HG02763 (cell line): ENCODE measurements around the gene LSM2.
A peak's percentile ranks its signal among the peaks of the same experiment; 100 is the strongest.
"Not testable (repeated sequence)": the region's sequence is repeated elsewhere in the genome, so short reads cannot be mapped to it uniquely, and the experiment has no call there.

Source experiments
- ATAC-seq: cut with Tn5 transposase; IDR thresholded peaks from one replicate; pipeline ENCODE4 v1.9.1; 2021; ENCODE audit warnings: mild to moderate bottlenecking, moderate library complexity; ENCODE audit not compliant: unreplicated experiment

The LSM2 gene

DNA sequence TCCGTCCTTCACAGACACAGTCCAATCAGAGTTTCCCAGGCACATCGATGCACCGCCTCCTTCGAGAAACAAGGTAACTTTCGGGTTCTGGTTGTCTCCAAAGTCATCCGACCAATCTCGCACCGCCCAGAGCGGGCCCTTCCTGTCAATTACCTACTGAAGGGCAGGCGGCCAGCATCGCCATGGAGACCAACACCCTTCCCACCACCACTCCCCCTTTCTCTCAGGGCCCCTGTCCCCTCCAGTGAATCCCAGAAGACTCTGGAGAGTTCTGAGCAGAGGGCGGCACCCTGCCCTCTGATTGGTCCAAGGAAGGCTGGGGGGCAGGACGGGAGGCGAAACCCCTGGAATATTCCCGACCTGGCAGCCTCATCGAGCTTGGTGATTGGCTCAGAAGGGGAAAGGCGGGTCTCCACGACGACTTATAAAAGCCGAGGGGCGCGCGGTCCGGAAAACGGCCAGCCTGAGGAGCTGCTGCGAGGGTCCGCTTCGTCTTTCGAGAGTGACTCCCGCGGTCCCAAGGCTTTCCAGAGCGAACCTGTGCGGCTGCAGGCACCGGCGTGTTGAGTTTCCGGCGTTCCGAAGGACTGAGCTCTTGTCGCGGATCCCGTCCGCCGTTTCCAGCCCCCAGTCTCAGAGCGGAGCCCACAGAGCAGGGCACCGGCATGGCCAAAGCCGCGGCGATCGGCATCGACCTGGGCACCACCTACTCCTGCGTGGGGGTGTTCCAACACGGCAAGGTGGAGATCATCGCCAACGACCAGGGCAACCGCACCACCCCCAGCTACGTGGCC lies 20.7 kb upstream of the LSM2 start, which contains the start of gene HSPA1B:
TSS of gene HSPA1B (plus strand) at position 453 of the 794 bp plus-strand sequence. CDS start at position 666, 213 bp downstream.
- peak; percentile 74 for ATAC-seq

- ATAC-seq, result no peak
Measured at GRCh38 chr6:31826793-31827285, 20.1 kb upstream of the LSM2 start.

DNA sequence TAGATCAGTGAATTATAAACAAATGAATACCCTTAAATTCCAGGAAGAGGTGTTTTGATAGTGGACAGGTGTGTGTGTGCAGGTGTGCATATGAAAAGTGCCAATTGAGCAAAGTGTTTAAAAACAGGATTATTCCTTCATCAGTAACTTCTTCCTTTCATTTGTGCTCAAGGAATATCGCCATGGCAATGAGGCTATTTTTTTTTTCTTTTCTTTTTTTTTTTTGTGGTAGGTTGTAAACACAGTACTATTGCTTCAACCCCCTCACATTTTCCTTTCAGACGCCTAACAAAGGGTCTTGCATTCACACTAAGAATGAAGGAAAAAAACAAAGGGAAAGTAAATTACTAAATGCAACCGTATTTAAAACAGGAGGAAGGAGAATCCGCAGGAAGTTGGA lies 18.8 kb upstream of the LSM2 start:
- ATAC-seq, result no peak

DNA sequence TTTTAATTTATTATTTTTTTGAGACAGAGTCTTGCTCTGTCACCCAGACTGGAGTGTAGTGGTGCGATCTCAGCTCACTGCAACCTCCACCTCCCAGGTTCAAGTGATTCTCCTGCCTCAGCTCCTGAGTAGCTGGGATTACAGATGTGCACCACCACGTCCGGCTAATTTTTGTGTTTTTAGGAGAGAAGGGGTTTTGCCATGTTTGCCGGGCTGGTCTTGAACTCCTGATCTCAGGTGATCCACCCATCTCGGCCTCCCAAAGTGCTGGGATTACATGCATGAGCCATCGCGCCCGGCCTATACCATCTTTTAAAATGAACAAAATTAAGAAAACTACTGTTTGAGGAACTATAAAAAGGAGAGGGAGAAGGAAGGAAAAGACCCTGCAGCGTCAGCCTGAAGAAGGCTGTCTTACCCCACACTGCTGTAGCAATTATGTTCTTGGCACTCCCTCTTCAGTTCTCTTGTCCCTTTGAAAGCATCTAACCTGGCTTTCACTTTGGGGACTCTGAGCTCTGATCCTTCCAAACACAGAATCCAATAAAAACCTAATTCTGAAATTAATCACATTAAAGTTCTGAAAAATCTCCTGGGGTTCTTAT lies 16.9 kb upstream of the LSM2 start:
- not testable (repeated sequence) for ATAC-seq

GRCh38 chr6:31822036-31822821 lies 15.5 kb upstream of the LSM2 start:
- ATAC-seq, result peak; percentile 48

GRCh38 chr6:31821301-31822035 lies 14.7 kb upstream of the LSM2 start:
- peak; percentile 41 for ATAC-seq

DNA sequence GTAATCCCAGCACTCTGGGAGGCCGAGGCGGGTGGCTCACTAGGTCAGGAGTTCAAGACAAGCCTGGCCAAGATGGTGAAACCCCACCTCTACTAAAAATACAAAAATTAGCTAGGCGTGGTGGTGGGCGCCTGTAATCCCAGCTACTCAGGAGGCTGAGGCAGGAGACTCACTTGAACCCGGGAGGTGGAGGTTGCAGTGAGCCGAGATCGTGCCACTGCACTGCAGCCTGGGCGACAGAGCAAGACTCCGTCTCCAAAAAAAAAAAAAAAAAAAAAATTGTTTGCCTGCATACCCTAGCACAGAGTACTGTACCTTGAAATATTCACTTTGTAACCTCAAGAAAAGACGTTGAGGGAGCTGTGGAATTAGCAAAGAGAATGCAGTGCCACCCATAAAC lies 13.6 kb upstream of the LSM2 start:
- not testable (repeated sequence) for ATAC-seq

DNA sequence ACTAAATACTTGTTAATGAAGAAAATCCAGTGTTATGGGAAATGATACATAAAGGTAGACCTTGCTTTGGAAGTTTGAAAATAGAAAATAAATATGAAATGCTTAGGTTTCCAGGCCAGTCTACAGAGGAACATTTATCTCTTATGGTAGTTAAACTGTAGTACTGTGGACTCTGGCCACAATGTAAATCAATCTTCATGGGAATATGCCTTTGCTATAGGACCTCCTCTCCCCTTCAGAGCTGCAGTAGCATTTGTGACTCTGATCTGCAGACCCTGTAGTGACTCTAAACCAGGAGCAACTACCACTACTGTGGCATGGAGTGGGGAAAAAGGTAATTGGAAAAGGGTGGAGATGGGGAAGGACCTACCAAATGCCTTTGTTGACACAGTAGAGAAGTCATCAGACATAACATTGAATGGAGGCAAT lies 13.1 kb upstream of the LSM2 start:
- ATAC-seq, result no peak

DNA sequence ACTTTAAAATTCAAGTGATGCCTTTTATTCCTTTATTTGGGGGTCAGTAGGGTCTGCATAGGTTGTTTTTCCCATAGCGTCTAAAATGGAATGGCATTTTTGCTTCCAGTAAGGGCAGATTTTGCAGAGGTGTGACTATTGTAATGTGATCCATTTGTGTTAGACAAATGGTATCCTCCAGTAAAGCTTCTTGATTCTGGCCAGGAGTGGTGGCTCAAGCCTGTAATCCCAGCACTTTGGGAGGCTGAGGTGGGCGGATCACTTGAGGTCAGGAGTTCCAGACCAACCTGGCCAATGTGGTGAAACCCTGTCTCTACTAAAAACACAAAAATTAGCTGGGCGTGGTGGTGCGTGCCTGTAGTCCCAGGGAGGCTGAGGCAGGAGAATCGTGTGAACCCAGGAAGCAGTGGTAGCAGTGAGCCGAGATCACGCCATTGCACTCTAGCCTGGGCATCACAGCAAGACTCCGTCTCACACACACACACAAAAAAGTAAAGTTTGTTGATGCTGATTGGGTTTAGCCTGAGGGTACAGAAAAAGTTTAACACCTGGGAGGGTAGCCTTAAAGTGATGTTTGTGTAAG lies 11.3 kb upstream of the LSM2 start:
- ATAC-seq, result not testable (repeated sequence)

DNA sequence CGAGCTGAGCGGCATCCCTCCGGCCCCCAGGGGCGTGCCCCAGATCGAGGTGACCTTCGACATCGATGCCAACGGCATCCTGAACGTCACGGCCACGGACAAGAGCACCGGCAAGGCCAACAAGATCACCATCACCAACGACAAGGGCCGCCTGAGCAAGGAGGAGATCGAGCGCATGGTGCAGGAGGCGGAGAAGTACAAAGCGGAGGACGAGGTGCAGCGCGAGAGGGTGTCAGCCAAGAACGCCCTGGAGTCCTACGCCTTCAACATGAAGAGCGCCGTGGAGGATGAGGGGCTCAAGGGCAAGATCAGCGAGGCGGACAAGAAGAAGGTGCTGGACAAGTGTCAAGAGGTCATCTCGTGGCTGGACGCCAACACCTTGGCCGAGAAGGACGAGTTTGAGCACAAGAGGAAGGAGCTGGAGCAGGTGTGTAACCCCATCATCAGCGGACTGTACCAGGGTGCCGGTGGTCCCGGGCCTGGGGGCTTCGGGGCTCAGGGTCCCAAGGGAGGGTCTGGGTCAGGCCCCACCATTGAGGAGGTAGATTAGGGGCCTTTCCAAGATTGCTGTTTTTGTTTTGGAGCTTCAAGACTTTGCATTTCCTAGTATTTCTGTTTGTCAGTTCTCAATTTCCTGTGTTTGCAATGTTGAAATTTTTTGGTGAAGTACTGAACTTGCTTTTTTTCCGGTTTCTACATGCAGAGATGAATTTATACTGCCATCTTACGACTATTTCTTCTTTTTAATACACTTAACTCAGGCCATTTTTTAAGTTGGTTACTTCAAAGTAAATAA lies 10.6 kb upstream of the LSM2 start:
- not testable (repeated sequence) for ATAC-seq

DNA sequence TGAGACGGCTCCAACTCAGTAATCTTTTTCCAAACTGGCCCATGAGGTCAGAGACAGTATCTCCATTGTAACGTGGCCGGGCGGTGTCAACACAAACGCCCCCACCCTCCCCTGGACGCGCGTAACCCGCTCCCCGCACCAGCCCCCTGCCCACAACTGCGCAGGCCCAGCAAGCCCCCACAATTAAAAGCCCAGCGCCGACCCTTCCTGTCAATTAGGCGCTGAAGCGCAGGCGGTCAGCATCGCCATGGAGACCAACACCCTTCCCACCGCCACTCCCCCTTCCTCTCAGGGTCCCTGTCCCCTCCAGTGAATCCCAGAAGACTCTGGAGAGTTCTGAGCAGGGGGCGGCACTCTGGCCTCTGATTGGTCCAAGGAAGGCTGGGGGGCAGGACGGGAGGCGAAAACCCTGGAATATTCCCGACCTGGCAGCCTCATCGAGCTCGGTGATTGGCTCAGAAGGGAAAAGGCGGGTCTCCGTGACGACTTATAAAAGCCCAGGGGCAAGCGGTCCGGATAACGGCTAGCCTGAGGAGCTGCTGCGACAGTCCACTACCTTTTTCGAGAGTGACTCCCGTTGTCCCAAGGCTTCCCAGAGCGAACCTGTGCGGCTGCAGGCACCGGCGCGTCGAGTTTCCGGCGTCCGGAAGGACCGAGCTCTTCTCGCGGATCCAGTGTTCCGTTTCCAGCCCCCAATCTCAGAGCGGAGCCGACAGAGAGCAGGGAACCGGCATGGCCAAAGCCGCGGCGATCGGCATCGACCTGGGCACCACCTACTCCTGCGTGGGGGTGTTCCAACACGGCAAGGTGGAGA lies 8.5 kb upstream of the LSM2 start, which contains the start of the genes HSPA1A and HSPA1L:
TSS of gene HSPA1A (plus strand) at position 519 of the 814 bp plus-strand sequence. CDS start at position 733, 214 bp downstream.
TSS of gene HSPA1L (minus strand) at position 259 of the 814 bp plus-strand sequence. CDS start 3,311 bp downstream, outside the sequence.
- ATAC-seq, result peak; percentile 48

GRCh38 chr6:31814677-31815024 lies 7.9 kb upstream of the LSM2 start:
- ATAC-seq, result no peak

DNA sequence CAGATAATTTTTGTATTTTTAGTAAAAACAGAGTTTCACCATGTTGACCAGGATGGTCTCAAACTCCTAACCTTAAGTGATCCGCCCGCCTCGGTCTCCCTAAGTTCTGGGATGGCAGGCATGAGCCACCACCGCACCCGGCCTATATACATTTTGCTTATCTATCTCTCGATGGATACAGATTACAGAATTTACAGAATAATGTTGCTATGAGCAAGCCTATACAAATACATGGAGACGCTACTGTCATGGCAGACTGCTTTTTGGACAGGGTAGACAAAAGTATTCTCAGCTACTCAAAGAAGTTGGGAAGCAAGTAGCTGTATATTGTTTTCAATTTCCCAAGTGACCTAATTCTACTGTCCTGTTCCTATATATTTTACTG lies 6.7 kb upstream of the LSM2 start:
- no peak for ATAC-seq

GRCh38 chr6:31811645-31812044 lies 4.9 kb upstream of the LSM2 start:
- ATAC-seq, result no peak

DNA sequence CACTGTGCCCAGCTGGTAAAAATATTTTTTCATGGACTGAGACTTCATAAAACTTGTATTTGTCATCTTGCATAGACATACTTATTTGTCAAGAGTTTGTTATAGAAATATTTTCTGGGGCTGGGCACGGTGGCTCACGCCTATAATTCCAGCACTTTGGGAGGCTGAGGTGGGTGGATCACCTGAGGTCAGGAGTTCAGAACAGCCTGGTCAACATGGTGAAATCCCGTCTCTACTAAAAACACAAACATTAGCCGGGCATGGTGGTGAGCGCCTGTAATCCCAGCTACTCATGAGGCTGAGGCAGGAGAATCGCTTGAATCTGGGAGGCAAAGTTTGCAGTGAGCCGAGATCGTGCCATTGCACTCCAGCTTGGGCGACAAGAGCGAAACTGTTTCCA lies 1.8 kb upstream of the LSM2 start:
- not testable (repeated sequence) for ATAC-seq

GRCh38 chr6:31805939-31806469 lies 762 bp downstream of the LSM2 start:
- ATAC-seq, result no peak

- not testable (repeated sequence) for ATAC-seq
Measured at GRCh38 chr6:31801031-31801927, 5.5 kb downstream of the LSM2 start.
